Measurements from ENCODE around the gene PTPA.

Gene PTPA

DNA sequence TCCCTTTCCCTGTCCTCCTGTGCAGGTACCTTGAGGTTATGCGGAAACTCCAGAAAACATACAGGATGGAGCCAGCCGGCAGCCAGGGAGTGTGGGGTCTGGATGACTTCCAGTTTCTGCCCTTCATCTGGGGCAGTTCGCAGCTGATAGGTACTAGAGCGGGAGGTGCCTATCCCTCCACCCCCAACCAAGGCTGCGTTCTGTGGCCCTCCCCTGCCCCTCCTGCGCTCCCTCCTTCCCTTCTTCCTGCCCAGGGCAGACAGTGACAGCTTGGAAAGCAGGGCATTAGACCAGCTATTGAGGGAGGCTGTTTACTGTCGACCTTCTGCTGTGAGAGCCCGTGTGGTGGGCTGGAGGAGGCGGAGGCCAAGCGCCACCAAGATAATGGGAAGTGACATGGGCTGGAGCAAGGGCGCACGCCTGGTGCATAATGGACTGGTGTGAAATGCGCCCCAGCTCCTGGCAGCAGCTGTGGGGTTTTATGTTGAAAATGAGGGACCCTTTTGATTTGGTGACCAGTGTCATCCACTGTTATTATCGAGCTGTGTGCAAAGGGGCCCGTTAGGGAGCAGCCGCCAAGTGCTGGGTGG is 25.3 kb downstream of the PTPA start:
- no peak for DNase-seq (ENCODE audit: low read depth, low spot score)

DNA sequence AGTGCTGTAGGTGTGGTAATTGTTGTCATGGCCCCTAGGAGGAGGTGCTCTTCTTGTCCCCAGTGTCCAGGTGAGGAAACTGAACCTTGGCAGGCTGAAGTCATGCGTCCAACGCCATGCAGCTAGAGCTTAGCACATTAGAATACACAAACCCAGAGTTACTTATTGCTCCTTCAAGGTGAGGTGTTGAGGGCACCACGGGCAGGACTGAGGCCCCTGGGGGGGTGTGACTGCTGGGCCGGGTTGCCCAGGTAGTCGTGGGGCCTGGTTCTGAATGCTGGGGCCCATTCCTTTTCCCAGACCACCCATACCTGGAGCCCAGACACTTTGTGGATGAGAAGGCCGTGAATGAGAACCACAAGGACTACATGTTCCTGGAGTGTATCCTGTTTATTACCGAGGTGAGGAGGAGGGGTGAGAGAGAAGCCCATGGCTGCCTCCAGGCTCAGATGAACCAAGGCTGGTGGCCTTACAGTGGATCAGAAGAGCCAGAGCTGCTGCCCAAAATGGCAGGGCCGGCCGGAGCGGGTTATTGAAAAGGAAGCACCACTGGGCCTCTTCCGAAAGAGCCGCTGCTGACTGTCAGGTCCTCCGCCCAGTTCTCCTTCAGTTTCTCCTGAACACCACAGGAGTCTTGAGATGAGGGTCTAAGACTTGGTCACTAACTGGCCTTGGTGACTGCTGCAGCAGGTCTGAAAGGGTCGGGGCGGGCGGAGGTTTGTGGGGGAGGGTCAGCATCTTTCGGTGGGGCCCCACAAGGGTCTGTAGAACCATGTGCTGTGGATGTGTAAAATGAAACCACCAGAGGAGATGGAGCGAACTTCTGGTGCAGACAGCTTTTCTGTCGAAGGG is 26.3 kb downstream of the PTPA start:
- no peak for DNase-seq (ENCODE audit: low read depth, low spot score)

DNA sequence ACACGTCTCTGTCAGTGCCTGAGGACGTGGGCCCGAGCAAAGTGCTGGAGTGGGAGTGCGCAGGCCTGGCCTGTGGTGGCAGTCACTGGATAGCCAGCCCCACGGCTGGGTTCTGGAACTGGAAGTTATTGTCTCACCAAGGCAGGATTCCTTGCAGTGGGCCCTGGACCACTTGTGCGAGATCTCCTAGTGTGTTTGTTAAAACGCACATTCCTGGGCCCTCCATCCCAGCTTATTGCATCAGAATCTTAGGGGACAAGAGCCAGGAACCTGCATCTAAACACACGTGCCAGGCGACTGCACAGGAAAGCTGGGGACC is 26.9 kb downstream of the PTPA start:
- DNase-seq (ENCODE audit: low read depth, low spot score), result no peak

DNA sequence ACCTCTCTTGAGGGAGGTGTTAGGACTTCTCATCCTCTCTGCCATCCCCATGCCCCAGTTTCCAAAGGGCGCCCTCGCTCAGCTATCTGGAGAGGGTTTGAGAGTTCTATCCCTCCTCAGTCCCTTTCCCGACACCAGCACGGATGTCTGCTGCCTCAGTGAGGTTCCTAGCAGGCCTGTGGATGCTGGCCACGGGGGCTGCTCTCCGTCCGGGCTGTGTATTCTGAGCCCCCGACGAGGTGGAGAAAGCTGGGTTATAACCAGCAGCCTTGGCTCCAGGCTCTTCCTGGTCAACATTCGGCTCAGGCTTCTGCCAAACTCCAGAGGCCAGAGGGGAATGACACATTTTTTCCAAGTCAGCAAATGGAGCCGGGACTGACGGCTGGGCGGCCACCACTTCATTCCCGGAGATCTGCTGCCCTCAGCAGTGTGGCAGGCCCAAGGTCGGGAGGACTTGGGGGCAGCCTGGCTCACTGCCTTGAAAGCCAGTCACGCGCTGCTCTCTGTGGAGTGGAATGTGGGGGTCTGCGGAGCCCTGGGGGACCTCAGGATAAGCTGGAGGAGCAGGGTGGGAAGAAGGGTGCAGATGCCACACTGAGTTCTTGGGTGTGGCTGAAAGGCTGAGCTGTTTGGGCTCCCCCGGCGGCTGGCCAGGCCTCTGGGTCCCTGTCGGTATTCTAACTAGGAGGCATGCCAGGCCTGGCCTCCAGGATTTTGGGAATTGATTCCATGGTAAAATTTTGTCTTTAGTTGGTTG is 27.4 kb downstream of the PTPA start:
- DNase-seq (ENCODE audit: low read depth, low spot score), result no peak

DNA sequence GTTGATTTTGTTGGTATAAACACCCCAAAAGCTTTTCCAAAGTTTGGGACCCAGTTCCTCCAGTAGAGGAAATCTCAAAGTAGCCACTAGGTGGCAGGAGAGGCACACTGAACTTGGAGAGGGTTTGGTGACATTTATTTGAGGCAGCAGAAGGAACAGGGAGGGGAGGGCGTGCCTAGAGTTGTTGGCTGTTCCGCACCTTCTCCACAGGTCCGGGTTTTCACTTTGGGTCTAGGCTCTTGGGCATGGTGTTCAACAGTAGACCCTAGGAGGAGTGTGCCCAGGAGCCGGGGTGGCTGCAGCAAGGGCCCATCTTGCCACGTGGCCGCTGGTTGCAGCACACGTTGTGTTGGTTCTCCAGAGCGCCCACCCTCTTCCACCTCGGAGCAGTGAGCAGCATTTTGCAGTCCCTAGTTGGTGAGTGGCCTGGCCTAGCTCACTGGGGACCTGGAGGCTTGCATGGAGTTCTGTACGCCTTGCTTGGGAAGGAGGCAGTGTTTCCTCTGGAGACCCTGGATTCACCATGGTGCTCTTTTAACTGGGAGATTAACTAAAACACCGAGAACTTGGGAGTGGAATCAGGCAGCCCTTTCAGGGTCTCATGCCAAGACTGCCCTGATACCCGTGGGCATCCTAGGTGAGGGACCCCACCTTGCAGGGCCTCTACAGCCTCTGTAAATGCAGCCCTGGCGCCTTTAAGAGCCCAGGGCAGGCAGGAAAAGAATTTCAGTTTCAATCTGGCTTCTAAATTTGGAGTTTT is 28.2 kb downstream of the PTPA start:
- DNase-seq (ENCODE audit: low read depth, low spot score), result peak; percentile 56

DNA sequence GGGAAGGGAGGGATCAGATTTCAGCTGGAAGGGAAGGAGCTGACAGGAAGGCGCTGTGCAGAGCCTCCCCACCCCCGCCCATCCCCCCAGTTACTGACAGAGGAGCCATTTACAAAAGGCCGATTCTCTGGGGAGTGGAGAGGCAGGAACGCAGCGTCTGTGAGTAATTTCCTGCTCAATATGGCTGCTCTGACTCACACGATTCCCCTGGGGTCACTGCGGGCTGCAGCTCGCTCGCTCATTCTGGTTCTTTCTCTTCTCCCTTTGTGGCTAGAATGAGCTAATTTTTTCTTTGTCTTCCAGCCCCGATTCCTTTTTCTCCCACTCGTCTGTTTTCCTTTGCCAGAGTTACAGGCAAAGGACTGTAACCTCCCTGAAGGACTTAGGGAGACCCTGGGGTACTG is 28.8 kb downstream of the PTPA start:
- peak; percentile 54 for DNase-seq (ENCODE audit: low read depth, low spot score)

DNA sequence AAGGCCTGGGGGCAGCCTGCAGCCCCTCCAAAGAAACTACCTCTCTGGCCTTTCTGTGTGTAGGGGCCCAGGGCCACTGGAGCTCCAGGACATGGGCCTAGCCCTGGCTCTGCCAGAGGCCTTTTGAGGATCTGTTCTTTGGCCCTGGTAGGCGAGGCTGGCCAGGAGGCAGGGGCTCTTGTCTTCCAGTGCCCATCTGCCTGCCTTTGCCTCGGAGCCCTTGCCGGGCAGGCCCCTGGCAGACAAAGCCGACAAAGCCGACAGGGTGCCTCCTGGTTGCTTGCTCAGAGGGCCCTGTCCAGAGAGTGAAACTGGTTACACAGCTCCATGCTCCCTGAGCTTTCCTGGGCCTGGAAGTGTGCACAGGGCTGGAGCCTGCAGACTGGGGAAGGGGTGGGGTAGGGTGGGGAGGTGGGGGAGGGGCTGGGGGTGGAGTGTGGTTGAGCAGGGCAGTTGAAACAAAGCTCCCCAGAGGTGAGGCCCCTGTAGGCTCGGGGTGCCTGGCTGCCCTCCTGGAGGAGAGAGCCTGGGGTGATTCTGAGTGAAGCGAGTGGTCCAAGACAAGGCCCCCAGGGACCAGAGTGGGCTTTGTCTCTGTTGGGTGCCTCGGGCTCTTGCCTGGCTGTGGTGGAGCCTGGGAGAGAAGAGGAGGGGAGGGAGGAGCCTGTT is 29.3 kb downstream of the PTPA start:
- no peak for DNase-seq (ENCODE audit: low read depth, low spot score)

DNA sequence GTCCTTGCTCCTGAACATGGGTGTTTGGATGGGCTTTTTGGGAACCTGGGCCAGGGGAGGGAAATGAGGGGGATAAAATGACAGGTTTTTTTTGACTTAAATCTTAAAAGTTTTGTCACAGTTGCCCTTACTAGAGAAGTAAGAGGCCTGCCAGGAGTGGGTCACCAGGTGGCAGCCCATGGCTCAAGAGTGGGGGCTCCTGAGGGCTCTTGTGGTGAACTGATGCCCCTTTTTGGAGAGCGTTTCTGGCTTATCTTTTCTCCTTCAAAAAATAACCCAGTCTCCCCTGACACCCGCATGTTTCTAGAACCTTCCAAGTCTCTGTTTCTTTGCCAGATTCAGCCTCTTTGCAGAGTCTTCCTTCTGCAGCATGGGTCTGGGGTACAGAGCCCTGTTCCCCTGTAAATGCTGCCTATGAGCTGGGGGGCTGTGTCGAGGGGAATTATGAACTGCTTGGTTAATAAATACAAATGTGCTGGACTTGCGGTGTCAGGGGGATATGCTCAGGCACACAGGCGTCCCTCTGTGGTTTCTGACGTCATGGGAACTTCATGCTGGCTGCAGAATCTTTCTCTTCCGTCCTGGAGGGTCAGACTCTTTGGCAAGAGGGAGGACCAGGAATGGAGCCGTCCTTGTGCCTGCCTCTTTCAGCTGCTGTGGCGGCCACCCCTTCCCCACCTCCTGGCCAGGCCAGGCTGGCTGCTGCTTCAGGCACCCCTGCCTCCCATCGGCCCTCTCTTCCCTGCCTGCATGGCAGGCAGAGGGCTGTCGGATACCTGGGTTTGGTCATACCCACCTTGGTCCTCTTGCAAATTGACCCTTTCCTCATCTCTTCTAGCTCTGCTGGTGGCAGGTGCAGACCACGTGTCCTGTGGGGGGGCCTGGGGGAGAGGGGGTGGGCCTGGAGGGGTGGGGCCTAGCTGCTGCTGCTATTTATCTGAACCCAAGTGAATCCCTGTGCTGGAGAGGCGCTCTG is 30.1 kb downstream of the PTPA start:
- DNase-seq (ENCODE audit: low read depth, low spot score), result no peak

DNA sequence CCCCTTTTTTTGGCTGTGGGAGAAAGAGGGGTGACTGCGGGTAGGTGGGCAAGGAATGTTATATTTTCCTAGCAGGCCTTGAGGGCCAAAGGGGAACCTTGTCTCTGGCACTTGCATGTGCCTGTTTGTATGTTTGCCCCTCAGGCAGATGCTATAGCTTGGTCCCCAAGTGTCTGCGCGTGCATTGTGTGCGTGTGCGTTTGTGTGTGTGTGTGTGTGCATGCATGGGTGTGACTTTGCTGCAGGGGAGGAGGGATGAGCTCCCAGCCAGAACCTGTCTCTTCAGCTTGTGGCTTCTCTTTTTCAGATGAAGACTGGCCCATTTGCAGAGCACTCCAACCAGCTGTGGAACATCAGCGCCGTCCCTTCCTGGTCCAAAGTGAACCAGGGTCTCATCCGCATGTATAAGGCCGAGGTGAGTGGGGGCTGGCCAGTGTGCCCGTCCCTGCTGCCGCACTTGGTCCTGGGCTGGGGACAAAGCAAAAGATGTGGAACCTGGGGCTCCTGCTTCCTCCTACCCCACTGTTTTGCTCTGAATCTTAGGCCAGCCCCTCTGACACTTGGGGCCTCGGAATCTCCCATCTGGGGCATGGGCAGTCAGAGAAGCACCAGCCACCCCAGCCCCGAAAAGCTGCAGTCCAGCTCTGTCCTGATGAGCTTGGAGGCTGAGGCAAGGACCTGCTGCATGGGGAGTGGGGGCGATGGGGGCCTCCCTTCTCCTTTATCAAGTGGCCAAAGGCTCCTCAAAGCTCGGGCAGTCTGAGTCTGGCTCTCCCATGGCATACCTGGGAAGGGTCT is 31.1 kb downstream of the PTPA start:
- DNase-seq (ENCODE audit: low read depth, low spot score), result no peak

DNA sequence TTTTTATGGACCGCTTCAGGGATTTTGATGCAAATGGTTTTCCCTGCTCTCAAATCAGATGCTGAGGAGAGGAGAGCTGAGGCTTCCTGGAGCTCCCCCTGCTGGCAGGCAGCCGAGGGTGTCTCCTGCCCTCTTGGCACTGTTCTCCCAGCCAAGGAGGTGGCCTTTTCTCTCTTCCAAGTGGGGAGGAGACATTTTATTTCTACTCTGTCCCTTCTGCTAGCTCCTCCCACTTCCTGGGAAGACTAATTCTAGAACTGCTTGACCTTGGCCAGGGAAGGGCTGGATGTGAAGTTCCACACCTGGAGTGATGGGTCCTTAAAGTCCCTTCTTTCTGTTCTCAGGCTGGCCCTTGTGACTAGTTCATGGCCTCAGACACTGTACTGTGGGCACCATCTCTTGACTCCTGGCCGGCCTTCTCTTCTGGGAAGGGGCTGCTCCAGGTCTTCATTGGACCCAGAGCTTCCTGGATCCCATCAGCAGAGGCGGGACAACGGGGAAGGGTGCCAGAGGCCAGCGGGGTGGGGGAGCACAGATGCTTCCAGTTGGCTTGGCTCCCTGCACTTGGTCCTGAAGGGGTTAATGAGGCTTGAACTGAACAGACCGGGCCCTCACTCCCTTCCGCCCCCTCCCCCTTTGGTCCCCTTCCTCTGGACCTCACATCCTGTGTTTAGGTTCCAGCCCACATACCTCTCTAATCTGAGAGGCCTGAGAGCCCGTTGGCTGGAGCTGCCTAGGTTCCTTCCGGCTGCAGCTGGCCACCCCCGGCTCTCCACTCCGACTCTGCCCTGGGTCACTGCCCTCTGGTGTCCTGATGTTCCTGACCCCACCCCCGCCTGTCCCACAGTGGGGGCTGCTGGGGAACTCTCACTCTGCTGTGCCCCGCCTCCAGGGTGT is 32.1 kb downstream of the PTPA start:
- peak; percentile 41 for DNase-seq (ENCODE audit: low read depth, low spot score)

DNA sequence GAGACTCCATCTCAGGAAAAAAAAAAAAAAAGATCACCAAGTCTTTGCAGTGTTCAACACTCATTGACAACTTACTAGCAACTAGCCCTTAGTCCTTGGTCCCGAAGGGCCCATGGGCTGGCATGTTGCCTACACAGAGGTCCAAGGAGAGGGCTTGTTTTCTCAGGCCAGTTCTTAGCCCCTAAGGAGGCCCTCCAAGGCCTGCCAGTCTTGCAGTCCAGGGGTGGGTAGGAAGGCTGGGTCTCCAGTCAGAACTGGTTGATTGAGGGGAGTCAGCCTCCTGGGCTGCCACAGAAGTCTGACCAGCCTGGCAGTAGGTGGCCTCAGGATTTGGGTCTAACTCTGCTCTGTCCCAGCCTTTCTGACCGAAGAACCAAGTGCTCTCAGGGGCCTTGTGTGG is 34.1 kb downstream of the PTPA start:
- no peak for DNase-seq (ENCODE audit: low read depth, low spot score)

DNA sequence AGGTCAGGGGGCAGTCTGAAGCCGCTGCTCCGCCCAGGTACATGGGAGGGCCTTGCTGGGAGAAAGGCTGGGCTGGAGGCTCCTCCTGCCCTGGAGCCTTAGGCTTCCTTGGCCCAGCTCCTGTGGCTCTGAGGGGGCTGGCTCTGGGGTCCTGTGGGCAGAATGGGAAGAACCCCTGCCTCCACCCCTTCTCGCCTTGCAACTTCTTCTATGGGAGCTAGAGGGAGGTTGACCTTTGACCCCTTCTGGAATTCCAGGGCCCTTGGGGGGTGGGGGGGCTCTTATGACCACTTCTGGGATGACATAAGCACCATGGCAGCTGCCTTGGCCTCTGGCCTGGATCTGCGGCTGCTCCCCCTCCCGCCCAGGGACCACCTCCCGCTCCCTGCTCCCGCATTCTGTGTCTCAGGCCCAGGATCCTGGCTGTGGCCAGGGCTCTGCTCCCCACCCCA is 34.7 kb downstream of the PTPA start:
- DNase-seq (ENCODE audit: low read depth, low spot score), result no peak

DNA sequence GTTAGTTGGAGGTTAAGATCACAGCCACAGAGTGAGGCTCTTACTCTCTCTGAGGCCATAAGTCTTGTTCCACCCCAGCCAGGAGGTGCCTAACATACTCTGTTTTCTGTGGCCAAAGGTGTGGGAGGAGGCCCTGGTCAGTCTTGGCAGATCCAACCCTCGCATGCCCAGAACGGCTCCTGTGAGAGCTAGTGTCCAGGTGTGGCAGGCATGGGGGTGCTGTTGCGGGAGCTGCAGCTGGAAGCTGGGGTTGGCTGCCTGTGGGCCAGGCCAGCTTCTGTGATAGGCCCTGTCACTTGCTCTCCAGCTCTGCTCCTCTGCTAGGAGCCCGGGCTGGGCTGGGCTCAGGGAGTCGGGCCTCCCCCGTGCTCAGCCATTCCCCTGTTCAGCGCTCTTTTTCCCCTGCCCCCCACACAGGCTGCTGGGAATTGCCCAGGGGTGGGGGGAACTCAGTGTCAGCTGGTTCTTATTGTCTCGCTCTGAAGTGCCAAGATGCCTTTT is 35.3 kb downstream of the PTPA start:
- no peak for DNase-seq (ENCODE audit: low read depth, low spot score)

DNA sequence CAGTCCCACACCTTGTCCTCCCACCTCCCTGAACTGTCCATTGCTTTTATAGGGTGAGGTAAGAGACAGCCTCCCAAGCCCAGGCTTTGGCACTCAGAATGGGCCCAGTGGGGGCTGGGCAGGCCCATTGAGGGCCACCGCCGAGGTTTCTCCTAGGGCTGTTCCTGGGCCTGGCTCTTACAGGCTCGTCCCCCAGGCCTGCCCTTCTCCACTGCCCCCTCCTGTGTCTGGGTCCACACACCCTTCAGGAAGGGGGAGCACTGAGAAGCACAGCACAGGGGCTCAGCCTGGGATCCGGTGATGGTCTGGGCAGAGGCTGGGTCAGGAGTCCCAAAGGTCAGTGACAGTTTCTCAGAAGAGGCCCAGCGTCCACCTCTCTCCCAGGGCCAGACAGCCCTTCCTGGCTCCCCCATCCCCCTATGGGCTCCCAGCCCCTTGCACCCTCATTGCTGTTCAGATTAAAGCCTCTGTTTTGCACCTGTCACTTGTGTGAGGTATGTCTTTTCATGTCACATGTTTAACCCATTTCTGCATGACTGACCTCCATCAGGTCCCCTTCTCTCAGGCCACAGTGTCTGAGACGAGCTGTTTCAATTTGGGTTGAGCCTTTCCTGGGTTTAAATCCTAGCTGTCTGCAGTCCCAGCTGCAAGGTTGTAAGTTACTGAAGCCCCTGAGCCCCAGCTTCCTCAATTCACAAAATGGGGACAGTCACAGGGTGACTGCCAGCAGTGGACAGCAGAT is 37.4 kb downstream of the PTPA start:
- no peak for DNase-seq (ENCODE audit: low read depth, low spot score)

DNA sequence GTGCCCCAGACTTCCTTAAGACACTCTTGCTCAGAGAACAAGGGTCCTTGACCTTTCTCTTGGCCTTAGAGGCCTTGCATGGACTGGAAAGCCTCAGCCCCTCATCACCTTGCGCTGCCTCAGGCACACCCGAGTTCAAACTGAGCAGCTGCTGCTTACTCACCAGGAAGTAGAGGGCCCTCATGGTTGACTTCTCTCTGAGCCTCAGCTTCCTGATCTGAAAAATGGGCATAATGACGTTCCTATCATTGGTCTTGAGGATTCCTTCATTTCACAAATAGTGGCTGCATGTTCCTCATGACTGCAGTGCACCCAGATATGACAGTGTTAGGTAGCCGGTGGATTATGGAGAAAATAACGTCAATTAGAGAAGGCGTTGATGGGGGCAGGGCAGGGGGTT is 38.2 kb downstream of the PTPA start:
- DNase-seq (ENCODE audit: low read depth, low spot score), result no peak

DNA sequence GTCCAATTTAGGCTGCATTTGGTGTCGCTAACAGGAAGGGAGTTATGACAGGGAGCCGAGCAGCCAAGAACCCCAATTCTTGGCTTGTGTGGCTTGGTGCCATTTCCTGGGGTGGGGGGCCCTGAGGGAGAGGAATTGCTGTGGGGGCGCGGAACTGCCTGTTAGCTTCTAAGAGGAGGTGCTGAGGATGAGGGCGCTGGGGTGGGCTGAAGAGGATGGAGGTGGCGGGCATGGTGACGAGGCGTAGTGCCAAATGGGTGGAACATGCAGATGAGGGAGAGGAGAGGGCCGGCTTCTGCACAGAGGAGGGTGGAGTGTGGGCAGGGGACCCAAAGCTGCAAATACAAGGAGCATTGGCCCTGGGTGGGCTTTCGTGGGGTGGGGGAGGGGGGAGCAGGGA is 38.9 kb downstream of the PTPA start:
- DNase-seq (ENCODE audit: low read depth, low spot score), result no peak

DNA sequence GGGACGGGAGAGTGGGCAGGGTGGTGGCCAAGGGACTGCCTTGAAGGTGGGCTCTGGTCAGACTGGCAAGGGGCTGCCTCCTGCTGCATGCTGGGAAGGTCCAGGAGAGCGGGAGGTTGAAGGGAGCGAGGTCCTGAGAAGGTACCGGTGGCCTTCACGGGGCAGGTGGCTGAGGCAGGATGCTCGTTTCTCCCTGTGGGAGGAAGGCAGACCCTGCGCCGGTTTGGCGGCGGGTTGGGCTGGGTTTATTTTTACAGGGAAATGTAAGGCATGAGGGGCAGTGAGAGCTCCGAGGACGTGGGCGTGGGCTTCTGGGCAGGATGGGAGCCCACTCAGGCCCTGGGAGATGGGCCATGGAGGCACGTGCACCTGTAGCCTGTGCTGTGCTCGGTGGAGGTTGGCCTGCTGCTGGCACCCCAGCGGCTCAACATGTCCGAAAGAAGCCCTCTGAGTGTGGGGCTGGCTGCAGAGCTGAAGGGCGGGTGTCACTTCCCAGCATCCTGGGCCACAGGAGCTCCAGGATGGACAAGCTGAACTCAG is 39.5 kb downstream of the PTPA start:
- DNase-seq (ENCODE audit: low read depth, low spot score), result no peak
